MM.1S (cell line): ENCODE measurements around the gene UPK3BL2.
"Not testable (repeated sequence)": the region's sequence is repeated elsewhere in the genome, so short reads cannot be mapped to it uniquely, and the experiment has no call there.

ENCODE experiments used
- EZH2 ChIP-seq: fragments of 300-600 bp; sonication (generic); optimal IDR thresholded peaks from 2 replicates; pipeline ENCODE3; 2017; ENCODE audit warnings: low read depth, mild to moderate bottlenecking, antibody characterized with exemption, low read length, mixed read lengths
- EZH2phosphoT487 ChIP-seq: fragments of 300-600 bp; sonication (generic); IDR thresholded peaks from 2 replicates; pipeline ENCODE4 v1.6.1; 2018; ENCODE audit warnings: antibody characterized with exemption, low read length
- TF ChIP-seq, protein P1 (sequence below): fragments of 300-600 bp; sonication (generic); IDR thresholded peaks from 2 replicates; pipeline ENCODE4 v1.5.1; 2016; ENCODE audit warnings: antibody characterized with exemption, low read length, mixed read lengths

DNA sequence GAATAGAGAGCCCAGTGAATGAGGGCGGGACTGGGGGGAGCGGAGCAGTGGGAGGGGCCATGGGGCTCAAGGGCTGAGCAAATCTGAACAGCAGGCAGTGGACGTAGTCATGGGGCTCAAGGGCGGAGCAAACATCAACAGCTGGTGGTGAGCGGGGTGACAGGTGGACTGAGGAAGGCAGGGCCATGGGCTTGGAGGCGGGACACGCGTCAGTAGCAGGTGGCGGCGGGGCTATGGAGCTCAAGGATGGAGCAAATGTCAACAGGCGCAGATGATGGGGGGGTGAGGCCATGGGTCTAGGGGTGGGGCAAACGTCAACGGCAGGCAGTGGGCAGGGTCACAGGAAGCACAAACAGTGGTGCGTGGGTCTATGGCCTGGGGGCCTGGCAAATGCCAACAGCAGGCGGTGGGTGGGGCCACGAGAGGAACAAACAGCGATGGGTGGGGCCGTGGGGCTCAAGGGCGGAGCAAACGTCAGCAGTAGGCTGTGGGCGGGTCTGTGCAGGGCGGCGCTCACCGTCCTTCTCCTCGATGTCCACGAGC is 49.1 kb upstream of the UPK3BL2 start:
- not testable (repeated sequence) for TF ChIP-seq EZH2phosphoT487, EZH2
- TF ChIP-seq, protein P1, sequence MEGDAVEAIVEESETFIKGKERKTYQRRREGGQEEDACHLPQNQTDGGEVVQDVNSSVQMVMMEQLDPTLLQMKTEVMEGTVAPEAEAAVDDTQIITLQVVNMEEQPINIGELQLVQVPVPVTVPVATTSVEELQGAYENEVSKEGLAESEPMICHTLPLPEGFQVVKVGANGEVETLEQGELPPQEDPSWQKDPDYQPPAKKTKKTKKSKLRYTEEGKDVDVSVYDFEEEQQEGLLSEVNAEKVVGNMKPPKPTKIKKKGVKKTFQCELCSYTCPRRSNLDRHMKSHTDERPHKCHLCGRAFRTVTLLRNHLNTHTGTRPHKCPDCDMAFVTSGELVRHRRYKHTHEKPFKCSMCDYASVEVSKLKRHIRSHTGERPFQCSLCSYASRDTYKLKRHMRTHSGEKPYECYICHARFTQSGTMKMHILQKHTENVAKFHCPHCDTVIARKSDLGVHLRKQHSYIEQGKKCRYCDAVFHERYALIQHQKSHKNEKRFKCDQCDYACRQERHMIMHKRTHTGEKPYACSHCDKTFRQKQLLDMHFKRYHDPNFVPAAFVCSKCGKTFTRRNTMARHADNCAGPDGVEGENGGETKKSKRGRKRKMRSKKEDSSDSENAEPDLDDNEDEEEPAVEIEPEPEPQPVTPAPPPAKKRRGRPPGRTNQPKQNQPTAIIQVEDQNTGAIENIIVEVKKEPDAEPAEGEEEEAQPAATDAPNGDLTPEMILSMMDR: not testable (repeated sequence)
